Measurements from ENCODE around the gene TMEM222. TPM values are rescaled to one million over a fixed set of nuclear protein-coding genes. Genes with fewer than 3 reads are reported as not detected.
A peak's percentile ranks its signal among the peaks of the same experiment; 100 is the strongest.

TMEM222 gene
- total RNA-seq, 1 donor from 2014 or later: 11.1 TPM

GRCh38 chr1:27361553-27361952, 39.6 kb downstream of the TMEM222 start:
- H3K4me3 ChIP-seq (ENCODE audit: low read depth, low read length): no peak overlapping the region
- DNase-seq (ENCODE audit: low read depth): no peak
- no peak for TF ChIP-seq CTCF (conservative IDR thresholded peaks at IDR 0.05; ENCODE audit: low read depth, low read length)

GRCh38 chr1:27363766-27364695, 42.1 kb downstream of the TMEM222 start:
- no peak for TF ChIP-seq CTCF (conservative IDR thresholded peaks at IDR 0.05; ENCODE audit: low read depth, low read length)
- no peak for DNase-seq (ENCODE audit: low read depth)
- no peak overlapping the region for H3K4me3 ChIP-seq (ENCODE audit: low read depth, low read length)

- H3K4me3 ChIP-seq (ENCODE audit: low read depth, low read length): peak overlapping the region; percentile 80
- TF ChIP-seq CTCF (conservative IDR thresholded peaks at IDR 0.05; ENCODE audit: low read depth, low read length): no peak
- DNase-seq (ENCODE audit: low read depth): no peak
Measured at GRCh38 chr1:27364696-27365371, 42.9 kb downstream of the TMEM222 start.

- no peak for DNase-seq (ENCODE audit: low read depth)
Measured at GRCh38 chr1:27365372-27366112, 43.6 kb downstream of the TMEM222 start.

GRCh38 chr1:27366113-27366410, 44.1 kb downstream of the TMEM222 start:
- no peak for DNase-seq (ENCODE audit: low read depth)
- H3K4me3 ChIP-seq (ENCODE audit: low read depth, low read length): peak overlapping the region; percentile 80
- TF ChIP-seq CTCF (conservative IDR thresholded peaks at IDR 0.05; ENCODE audit: low read depth, low read length): no peak

More at GRCh38 chr1:27365372-27366112, 43.6 kb downstream of the TMEM222 start:
- H3K4me3 ChIP-seq (ENCODE audit: low read depth, low read length): peak overlapping the region; percentile 80
- TF ChIP-seq CTCF (conservative IDR thresholded peaks at IDR 0.05; ENCODE audit: low read depth, low read length): no peak

- peak within 1 kb of the TSS; percentile 80 for H3K4me3 ChIP-seq (ENCODE audit: low read depth, low read length)
- peak; percentile 38 for TF ChIP-seq CTCF (conservative IDR thresholded peaks at IDR 0.05; ENCODE audit: low read depth, low read length)
- no peak for DNase-seq (ENCODE audit: low read depth)
Measured at GRCh38 chr1:27366411-27367159, 44.6 kb downstream of the TMEM222 start, which contains the start of gene MAP3K6. Gene MAP3K6, minus strand, starts transcription at chr1:27366961. Its CDS starts 364 bp downstream, at chr1:27366597.
